ENCODE results near the gene RALGPS1.

GRCh38 chr9:127221695-127222094, 307.1 kb downstream of the RALGPS1 start:
- no peak for TF ChIP-seq FOXM1 (IDR thresholded peaks at IDR 0.05; ENCODE audit: borderline replicate concordance)
- no peak for TF ChIP-seq FOXA1 (IDR thresholded peaks at IDR 0.05)
- TF ChIP-seq CTBP1 (IDR thresholded peaks at IDR 0.05; ENCODE audit: borderline replicate concordance), result no peak
- no peak for TF ChIP-seq BHLHE40 (IDR thresholded peaks at IDR 0.05; ENCODE audit: borderline replicate concordance)
- TF ChIP-seq FOXK2 (IDR thresholded peaks at IDR 0.05), result no peak
- TF ChIP-seq ELF4 (IDR thresholded peaks at IDR 0.05), result no peak
- TF ChIP-seq SP1 (IDR thresholded peaks at IDR 0.05), result no peak
- no peak for TF ChIP-seq L3MBTL2 (conservative IDR thresholded peaks at IDR 0.05)
- no peak for TF ChIP-seq NFRKB (IDR thresholded peaks at IDR 0.05)
- no peak for TF ChIP-seq PKNOX1 (IDR thresholded peaks at IDR 0.05)
- no peak for TF ChIP-seq SUZ12 (IDR thresholded peaks at IDR 0.05)
- TF ChIP-seq ARNT (IDR thresholded peaks at IDR 0.05), result no peak
- no peak for TF ChIP-seq HDGF (IDR thresholded peaks at IDR 0.05; ENCODE audit: borderline replicate concordance)

Measured in HEK293T (cell line).